HG02885 (cell line): Measurements from ENCODE around the gene PPM1L.

ENCODE experiments used
- ATAC-seq: cut with Tn5 transposase; IDR thresholded peaks from one replicate; pipeline ENCODE4 v1.9.1; 2021; ENCODE audit warnings: mild to moderate bottlenecking; ENCODE audit not compliant: unreplicated experiment, poor library complexity

Gene PPM1L

GRCh38 chr3:160804762-160805161 is 48.7 kb downstream of the PPM1L start:
- ATAC-seq = no peak

- no peak for ATAC-seq
These were observed 50.1 kb downstream of the PPM1L start for GRCh38 chr3:160806094-160806493.

DNA sequence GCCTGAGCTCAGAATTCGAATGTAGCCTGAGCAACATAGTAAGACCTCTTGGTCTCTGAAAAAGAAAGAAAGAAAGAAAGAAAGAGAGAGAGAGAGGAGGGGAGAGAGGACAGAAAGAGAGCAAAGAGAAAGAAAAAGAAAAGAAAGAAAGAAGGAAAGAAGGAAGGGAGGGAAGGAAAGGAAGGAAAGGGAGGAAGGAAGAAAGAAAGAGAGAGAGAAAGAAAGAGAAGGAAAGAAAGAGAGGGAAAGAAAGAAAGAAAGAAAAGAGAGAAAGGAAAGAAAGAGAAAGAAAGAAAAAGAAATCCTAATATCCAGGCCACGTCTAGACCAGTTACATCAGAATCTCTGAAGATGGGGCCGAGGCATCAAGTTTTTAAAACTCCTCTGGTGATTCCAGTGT is 50.7 kb downstream of the PPM1L start:
- ATAC-seq = no peak

GRCh38 chr3:160808838-160809237 is 52.8 kb downstream of the PPM1L start:
- no peak for ATAC-seq

- no peak for ATAC-seq
These were observed 53.4 kb downstream of the PPM1L start for GRCh38 chr3:160809453-160809852.

DNA sequence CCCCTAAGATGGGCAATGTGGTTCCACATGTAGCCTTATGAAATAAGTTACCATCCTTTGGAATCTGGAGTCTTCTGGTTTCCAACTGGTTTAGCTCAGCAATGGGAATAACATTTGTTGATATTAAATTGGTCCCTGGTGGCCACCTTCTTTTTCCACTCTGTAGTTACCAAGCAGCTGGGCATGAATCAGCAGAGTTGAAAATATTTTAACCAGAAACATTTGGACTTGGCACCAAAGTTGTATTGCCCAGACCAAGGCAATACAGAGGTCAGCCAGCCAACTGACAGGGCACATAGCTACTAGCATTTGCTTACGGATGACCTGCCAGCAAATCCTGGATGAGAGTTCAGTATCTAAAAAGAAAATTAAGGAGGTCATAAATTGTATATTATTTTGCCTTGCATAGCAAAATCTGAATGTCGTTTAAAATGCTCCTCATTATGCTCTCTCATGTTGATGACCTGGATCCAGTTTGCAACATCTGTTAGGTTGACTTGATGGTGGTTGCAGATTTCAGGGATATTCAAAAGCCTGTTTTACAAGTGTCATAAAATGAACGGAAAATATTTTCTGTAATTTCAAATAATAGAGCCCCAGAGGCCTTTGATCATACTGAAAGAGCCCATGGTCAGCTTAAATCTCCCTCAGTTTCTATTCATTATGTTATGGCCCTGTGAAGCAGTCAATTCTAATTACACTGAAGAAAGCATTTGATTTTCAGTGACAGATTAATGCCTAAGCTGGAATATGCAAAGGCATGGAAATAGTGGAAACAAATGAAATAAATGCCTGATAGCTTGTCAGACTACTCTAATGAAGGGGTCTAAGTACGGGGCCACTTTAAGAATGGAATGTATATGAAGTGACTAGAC is 54.6 kb downstream of the PPM1L start:
- no peak for ATAC-seq

DNA sequence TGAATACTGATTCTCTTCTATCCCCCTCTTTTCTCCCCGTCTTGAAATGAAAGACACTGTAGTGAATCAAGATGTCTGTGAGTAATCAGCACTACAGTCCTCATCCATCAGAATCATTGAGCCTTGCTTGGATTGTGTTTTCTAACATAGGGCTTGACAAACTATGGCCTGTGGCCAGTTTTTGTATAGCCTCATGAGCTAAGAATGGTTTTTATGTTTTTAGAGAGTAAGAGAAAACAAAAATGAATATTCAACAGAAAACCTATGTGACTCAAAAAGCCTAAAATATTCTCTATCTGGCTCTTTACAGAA is 55.2 kb downstream of the PPM1L start:
- no peak for ATAC-seq

DNA sequence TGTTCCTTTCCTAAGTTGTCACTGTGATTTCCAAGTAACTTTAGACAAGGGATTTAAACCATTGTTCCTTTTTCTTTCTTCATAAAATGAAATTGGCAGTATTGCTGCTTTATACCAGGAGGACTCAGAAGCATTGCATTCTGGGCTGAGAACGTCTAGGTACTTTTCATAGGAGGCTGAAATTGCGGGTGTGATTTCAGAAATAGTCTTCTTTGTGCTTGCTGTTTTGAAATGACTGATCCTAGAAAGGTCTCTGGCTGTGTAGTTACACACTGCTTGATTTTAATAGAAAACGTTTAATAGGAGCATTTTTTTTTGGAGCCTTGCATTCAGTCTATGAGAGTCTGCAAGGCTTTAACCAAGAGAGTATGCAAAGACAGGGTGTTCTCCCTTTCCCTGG is 56.3 kb downstream of the PPM1L start:
- ATAC-seq = peak; percentile 69

GRCh38 chr3:160815280-160815679 is 59.2 kb downstream of the PPM1L start:
- ATAC-seq = no peak

GRCh38 chr3:160820022-160820421 is 64.0 kb downstream of the PPM1L start:
- no peak for ATAC-seq

DNA sequence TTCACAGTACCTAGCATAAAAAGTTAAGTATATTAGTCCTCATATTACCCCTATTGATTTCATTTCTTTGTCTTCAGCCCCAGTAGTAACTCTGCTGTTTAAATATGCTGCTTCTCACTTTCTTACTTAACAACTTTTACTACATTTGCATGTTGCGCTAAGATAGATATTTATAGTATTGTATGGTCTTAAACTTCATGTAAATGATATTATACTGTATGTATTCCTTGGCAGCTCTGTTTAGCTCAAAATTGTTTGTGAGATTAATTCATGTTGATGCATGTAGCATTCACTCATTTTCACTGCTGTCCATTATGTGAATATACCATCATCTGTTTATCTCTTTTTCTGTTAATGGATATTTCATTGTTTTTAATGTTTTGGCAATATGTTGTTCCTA is 64.4 kb downstream of the PPM1L start:
- no peak for ATAC-seq

- no peak for ATAC-seq
These were observed 66.9 kb downstream of the PPM1L start for GRCh38 chr3:160822936-160823335.

DNA sequence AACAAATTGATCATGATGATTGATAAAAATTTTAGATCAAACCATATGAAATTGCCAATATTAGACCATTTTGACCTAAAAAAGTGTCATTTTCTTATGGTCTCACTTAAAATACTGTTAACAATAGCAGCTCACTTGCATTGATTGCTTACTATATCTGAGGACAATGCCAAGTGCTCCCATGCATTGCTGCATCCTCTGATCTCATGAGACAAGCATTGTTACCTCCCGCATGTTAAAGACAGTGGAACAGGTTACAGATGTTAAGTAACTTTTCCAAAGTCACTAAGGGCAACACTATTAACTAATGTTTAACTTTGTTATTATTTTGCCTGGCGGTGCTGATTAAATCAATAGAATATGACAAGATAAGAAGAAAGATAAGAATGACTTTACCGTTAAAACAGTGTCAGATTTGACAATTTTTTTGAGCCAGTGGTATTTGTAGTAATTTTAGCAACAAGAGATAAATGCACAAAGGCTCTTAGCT is 69.3 kb downstream of the PPM1L start:
- ATAC-seq = no peak

GRCh38 chr3:160826408-160826807 is 70.4 kb downstream of the PPM1L start:
- no peak for ATAC-seq

GRCh38 chr3:160826991-160827390 is 71.0 kb downstream of the PPM1L start:
- no peak for ATAC-seq

DNA sequence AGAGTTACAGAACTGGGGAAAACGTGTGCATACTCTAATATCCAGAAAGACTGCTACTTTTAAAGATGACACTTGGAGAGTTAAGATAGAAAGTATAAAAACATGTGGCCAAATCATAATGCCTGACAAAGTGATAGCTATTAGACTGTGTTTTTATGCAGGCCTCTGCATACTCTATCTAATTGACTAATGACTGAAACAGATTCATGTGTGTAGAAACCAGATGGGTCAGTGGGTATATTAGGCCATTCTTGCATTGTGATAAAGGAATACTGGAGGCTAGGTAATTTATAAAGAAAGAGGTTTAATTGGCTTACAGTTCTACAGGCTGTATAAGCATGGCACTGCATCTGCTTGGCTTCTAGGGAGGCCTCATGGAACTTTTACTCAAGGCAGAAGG is 71.5 kb downstream of the PPM1L start:
- no peak for ATAC-seq

- ATAC-seq = no peak
These were observed 72.8 kb downstream of the PPM1L start for GRCh38 chr3:160828880-160829279.

DNA sequence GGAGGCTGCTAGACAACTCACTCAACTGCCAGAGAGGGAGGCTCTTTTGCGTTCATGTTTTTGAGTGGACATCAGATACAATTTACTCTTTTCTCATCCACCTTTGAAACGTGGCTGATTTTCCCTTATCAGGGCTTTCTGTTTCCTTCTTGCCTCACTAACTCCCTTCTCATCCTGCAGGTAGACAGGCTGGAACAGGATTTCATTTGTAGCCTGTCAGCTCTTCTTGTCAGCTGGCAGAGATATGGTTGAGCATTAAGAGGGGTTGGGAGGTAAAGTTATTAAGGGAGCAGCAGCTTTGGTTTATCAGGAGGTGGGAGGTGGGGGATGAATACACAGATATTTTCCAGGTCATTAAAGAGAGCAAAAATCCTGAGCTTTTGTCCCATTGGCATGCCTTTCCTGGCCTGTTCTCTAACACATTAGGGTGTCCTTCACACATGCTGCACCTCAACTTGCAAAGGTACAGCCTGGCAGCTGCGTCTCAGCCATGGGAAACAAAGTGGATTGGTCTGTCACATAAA is 73.5 kb downstream of the PPM1L start:
- ATAC-seq = no peak

- ATAC-seq = no peak
These were observed 74.8 kb downstream of the PPM1L start for GRCh38 chr3:160830796-160831195.

DNA sequence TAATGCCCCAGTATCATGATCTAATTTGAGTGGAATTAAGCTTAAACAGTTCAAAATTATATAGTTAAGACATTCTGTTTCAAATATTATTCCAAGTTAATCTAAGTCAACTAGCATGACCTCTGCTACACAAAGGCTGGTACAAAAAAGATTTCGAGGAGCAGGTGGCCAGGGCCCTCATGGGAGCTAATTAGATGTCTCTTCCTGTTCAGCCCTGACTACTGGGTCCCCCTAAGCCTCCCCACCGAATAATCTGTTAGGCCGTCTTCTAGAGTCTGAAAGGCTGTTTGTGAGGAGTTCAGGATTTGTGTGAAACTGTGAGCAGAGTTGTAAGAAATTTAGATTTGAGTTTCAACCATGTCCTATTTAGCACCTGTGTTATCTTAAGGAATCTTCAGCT is 75.4 kb downstream of the PPM1L start:
- ATAC-seq = no peak

GRCh38 chr3:160837394-160837980 is 81.5 kb downstream of the PPM1L start:
- no peak for ATAC-seq

DNA sequence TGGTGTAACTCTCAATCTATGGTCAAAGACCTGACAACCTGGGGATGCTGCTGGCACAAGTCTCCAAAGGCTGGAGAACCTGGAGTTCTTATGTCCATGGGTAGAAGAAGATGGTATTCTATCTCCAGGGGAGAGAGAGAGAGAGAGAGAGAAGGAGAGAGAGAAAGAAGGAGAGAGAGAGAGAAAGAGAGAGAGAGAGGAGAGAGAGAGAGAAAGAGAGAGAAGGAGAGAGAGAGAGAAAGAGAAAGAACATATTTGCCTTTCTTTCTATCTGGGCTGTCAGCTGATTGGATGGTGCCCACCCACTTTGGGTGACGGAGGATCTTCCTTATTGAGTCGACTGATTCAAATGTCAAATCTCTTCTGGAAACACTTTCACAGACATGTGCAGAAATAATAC is 84.6 kb downstream of the PPM1L start:
- ATAC-seq = no peak
